ENCODE results near the gene GALNT12.

The GALNT12 gene

DNA sequence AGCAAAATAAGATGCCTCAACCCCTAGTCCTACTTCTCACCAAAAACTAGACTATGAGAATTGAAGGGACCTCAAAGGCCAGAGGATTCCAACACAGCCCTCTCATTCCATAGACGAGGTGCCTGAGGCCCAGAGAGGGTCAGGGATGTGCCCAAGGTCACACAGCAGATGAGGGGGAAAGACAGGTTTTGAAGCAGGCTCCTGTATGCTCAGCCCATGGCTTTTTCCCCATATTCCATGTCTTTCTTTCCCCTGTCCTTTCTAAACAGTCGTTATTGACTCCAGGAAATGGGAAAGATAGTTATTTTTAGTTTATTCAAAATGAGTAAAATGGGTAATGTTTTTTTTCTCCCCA, 75.1 kb downstream of the GALNT12 start:
- DNase-seq = no peak

DNA sequence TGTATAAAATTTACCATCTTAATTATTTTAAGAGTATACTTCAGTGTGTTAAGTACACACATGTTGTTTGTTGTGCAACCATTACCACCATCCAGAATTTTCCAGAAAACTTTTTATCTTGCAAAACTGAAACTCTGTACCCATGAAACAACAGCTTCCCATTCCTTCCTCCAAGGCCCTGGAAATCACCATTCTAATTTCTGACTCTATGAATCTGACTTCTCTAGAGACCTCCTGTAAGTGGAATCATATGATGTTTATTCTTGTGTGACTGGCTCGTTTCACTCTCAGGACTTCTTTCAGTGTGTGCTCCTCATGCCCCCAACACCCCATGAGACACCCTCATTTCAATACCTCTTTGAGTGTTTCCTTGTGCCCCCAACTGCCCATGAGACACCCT, 75.8 kb downstream of the GALNT12 start:
- DNase-seq = no peak

GRCh38 chr9:98884849-98885248, 77.4 kb downstream of the GALNT12 start:
- no peak for DNase-seq

- no peak for DNase-seq
These were observed 78.3 kb downstream of the GALNT12 start for GRCh38 chr9:98885575-98886295.

GRCh38 chr9:98886691-98887229, 79.3 kb downstream of the GALNT12 start:
- no peak for DNase-seq

GRCh38 chr9:98887918-98888510, 80.5 kb downstream of the GALNT12 start:
- no peak for DNase-seq

GRCh38 chr9:98888801-98889421, 81.4 kb downstream of the GALNT12 start:
- no peak for DNase-seq

GRCh38 chr9:98890256-98890655, 82.8 kb downstream of the GALNT12 start:
- no peak for DNase-seq

- no peak for DNase-seq
These were observed 84.8 kb downstream of the GALNT12 start for GRCh38 chr9:98892288-98892687.

DNA sequence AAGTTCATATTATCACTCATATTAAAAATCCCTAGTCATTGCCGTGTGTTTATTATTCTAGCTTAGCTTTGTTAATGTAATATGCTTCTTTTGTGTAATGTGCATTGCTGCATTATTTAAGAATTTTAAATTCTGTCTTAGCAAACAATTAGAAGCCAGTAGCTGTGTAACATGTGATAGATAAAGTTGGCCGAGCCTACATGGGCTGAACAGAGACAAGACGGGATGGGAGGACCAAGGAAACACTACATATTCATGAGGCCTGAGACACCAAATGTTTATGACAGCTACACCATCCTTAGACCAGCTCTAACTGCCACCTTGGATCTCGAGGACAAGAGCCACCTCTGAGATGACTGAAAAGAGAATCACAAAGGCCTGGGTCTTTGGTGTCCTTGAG, 85.2 kb downstream of the GALNT12 start:
- no peak for DNase-seq

DNA sequence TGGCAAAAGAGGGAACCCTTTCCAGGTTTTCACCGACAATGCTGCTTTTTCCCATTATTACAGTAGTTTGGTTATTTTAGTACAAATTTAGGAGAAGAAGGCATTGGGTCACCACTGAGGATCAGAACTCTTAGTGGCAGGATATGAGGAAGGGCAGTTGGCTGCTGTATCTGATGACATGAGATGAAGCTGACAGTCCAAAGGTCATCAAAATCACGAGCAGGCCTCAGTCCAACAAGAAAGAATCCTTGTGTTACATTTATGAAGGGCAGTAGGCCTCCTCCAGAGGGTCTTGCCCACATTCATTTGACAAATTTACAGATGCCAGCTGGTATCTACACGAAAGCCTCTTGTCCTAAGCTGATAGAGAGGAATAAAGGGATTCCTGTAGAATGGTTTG, 86.7 kb downstream of the GALNT12 start:
- no peak for DNase-seq

DNA sequence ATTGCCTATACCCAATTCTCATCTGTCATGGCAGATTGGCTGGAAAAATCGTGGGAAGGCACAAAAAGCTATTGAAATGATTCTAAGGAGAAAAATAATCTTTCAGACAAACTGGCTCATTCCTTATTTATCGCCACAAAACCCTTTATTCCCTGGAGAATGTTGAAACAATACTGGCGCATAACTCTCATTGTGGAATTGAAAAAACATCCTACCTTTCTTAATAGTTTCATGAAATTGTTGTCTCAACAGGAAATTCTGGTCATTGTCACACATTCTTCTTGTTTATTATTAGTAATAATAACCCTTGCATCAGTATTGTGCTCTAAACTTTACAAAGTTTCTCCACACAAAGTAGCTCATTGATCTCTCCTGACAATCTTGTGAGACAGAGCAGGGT, 87.3 kb downstream of the GALNT12 start:
- DNase-seq = no peak

DNA sequence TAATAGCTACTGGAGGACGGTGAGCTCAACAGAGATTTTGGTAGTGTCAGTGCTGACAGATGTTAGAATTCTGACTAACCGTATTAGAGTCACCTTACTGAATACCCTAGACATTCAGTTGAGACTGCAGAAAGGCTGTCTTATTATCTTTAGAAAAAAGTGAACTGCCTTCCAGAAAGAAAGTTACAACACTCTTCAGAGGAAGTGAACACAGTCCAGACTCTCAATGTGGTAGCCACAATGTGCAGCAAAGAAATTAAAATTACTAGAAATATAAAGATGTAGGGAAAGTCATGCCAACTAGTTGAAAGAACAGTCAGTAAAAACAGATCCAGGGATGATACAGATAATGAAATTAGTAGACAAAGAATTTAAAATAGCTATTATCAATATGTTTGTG, 89.2 kb downstream of the GALNT12 start:
- no peak for DNase-seq

DNA sequence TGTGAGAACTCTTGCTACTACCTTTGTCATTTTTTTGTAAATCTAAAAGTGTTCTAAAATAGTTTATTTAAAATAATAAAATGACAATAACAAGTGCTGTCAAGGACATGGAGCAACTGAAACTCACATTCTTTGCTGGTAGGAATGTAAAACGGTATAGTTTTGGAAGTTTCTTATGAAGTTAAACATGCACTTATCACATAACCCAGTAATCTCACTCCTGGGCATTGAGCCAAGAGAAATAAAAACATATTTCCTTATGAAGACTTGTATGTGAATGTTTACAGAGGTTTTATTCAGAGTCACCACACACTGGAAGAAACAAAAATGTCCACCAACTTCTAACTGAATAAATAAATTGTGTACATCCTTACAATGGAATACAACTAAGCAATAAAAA, 90.3 kb downstream of the GALNT12 start:
- DNase-seq = no peak

- DNase-seq = peak; percentile 60
These were observed 92.1 kb downstream of the GALNT12 start for GRCh38 chr9:98899408-98900056.
